Common myeloid progenitor, CD34-positive (primary cell): ENCODE data around the gene HELZ.

Source experiments
- CTCF ChIA-PET: fragments of 350-600 bp; sonication (Branson Sonifier 250); formaldehyde crosslinking; loops from one replicate; lab custom pipeline; 2021; ENCODE audit warnings: antibody characterized with exemption; lab: Charles Lee
- POLR2A ChIA-PET: fragments of 350-600 bp; sonication (Branson Sonifier 250); formaldehyde crosslinking; loops from one replicate; lab custom pipeline; 2021; ENCODE audit warnings: antibody characterized with exemption; lab: Charles Lee
- DNase-seq, 3 donors: peaks; one replicate each; pipeline versions ENCODE4 v3.0.0 to v3.0.0-alpha.2; 2013
- H3K27ac ChIP-seq, 2 experiments: 1 replicate in 1 of 2; 2 replicates in 1 of 2; pipeline ENCODE4 v1.7.0; 2013; ENCODE audit warnings: inconsistent platforms in 2 of 2, low read length in 2 of 2, mild to moderate bottlenecking in 2 of 2, low read depth in 1 of 2, moderate library complexity in 1 of 2; ENCODE audit not compliant: severe bottlenecking in 2 of 2, insufficient read depth in 1 of 2, poor library complexity in 1 of 2
- H3K27me3 ChIP-seq, 5 experiments: replicated peaks in 2 of 5; 1 replicate in 3 of 5; 2 replicates in 2 of 5; pipeline versions ENCODE4 v1.6.1 to v1.7.0; 2013; ENCODE audit warnings: low read length in 4 of 5, mild to moderate bottlenecking in 2 of 5, moderate library complexity in 2 of 5, inconsistent platforms in 1 of 5; ENCODE audit not compliant: insufficient read depth in 5 of 5, control insufficient read depth in 4 of 5
- H3K36me3 ChIP-seq, 4 experiments: 1 replicate in 2 of 4; 2 replicates in 2 of 4; pipeline versions ENCODE4 v1.6.1 to v1.7.0; 2013; ENCODE audit warnings: low read length in 3 of 4, control low read depth in 1 of 4, mild to moderate bottlenecking in 1 of 4; ENCODE audit not compliant: control insufficient read depth in 4 of 4, insufficient read depth in 4 of 4
- H3K4me1 ChIP-seq, 4 experiments: 1 replicate in 3 of 4; 2 replicates in 1 of 4; pipeline versions ENCODE4 v1.6.1 to v1.7.1; 2013; ENCODE audit warnings: low read length in 3 of 4, mild to moderate bottlenecking in 3 of 4, control low read depth in 1 of 4, inconsistent platforms in 1 of 4, moderate library complexity in 1 of 4; ENCODE audit not compliant: control insufficient read depth in 4 of 4, insufficient read depth in 4 of 4; ENCODE audit errors: control extremely low read depth in 1 of 4
- H3K4me3 ChIP-seq, 7 experiments: 1 replicate in 4 of 7; 2 replicates in 3 of 7; pipeline versions ENCODE4 v1.5.1 to v1.7.0; 2013; ENCODE audit warnings: mild to moderate bottlenecking in 7 of 7, low read length in 6 of 7, moderate library complexity in 6 of 7, inconsistent platforms in 2 of 7, low read depth in 2 of 7, control low read depth in 1 of 7; ENCODE audit not compliant: insufficient read depth in 4 of 7, control insufficient read depth in 1 of 7; ENCODE audit errors: extremely low read depth in 1 of 7
- H3K9me3 ChIP-seq, 5 experiments: 1 replicate in 4 of 5; 2 replicates in 1 of 5; pipeline versions ENCODE4 v1.6.1 to v1.7.1; 2013; ENCODE audit warnings: low read length in 4 of 5, mild to moderate bottlenecking in 2 of 5, inconsistent platforms in 1 of 5, low read depth in 1 of 5, moderate library complexity in 1 of 5; ENCODE audit not compliant: control insufficient read depth in 4 of 5, insufficient read depth in 2 of 5; ENCODE audit errors: control extremely low read depth in 1 of 5
- WGBS: methylation state at CpG from one replicate; pipeline ENCODE4 v1.1.5; 2013; ENCODE audit not compliant: insufficient coverage; 5-methylcytosine and 5-hydroxymethylcytosine counted together

The HELZ gene

GRCh38 chr17:67137026-67137370 is 108.0 kb downstream of the HELZ start:
- ChIA-PET POLR2A (no interaction called here), CTCF (no interaction called here)
- H3K4me3 ChIP-seq, result no peak overlapping the region
- H3K9me3 ChIP-seq, result peaks cover 0 to under 1% (median 0%) of the 10 kb centered on the region in 5 experiments
- DNase-seq, result no peak
- peaks cover 0 to 18% (median 10%) of the 10 kb centered on the region in 4 experiments for H3K4me1 ChIP-seq
- 100% methylated on average over 3 of the region's 3 CpGs for WGBS
- H3K36me3 ChIP-seq, result peaks cover 7 to 54% (median 19%) of the 10 kb centered on the region in 4 experiments
- H3K27ac ChIP-seq, result no peak overlapping the region
- no peaks in the 10 kb centered on the region for H3K27me3 ChIP-seq

- ChIA-PET CTCF (interaction anchor here (1.1 kb wide), 1 partner anchor 22 kb away, joined by 3 read pairs; no protein-coding TSS in a partner anchor), POLR2A (no interaction called here)
- Histone ChIP-seq H3K4me1 (peaks cover 0 to 18% (median 10%) of the 10 kb centered on the region in 4 experiments), H3K27me3 (no peaks in the 10 kb centered on the region), H3K36me3 (peaks cover 7 to 53% (median 18%) of the 10 kb centered on the region in 4 experiments), H3K9me3 (no peaks in the 10 kb centered on the region), H3K27ac (no peak overlapping the region), H3K4me3 (no peak overlapping the region)
- 93% methylated on average over 2 of the region's 5 CpGs for WGBS
- no peak for DNase-seq
Measured at GRCh38 chr17:67136191-67137025, 108.6 kb downstream of the HELZ start.

- ChIA-PET CTCF (interaction anchor here (0.6 kb wide), 1 partner anchor 22 kb away, joined by 5 read pairs; no protein-coding TSS in a partner anchor), POLR2A (no interaction called here)
- no peaks in the 10 kb centered on the region for H3K9me3 ChIP-seq
- no peak overlapping the region for H3K27ac ChIP-seq
- no peak for DNase-seq
- peaks cover 5 to 42% (median 19%) of the 10 kb centered on the region in 4 experiments for H3K36me3 ChIP-seq
- H3K4me3 ChIP-seq, result no peak overlapping the region
- no peaks in the 10 kb centered on the region for H3K27me3 ChIP-seq
- peaks cover 0 to 2% (median under 1%) of the 10 kb centered on the region in 4 experiments for H3K4me1 ChIP-seq
Measured at GRCh38 chr17:67133161-67133560, 111.8 kb downstream of the HELZ start.

GRCh38 chr17:67132366-67132765 is 112.6 kb downstream of the HELZ start:
- no peak for DNase-seq
- WGBS, result 86% methylated on average over 1 of the region's 1 CpG
- peaks cover 0 to 2% (median 0%) of the 10 kb centered on the region in 4 experiments for H3K4me1 ChIP-seq
- ChIA-PET CTCF (no interaction called here), POLR2A (no interaction called here)
- H3K36me3 ChIP-seq, result peaks cover 5 to 37% (median 24%) of the 10 kb centered on the region in 4 experiments
- H3K9me3 ChIP-seq, result no peaks in the 10 kb centered on the region
- H3K4me3 ChIP-seq, result no peak overlapping the region
- H3K27me3 ChIP-seq, result no peaks in the 10 kb centered on the region
- H3K27ac ChIP-seq, result no peak overlapping the region

- Histone ChIP-seq H3K27me3 (no peaks in the 10 kb centered on the region), H3K9me3 (no peaks in the 10 kb centered on the region), H3K36me3 (peaks cover 0 to 22% (median 16%) of the 10 kb centered on the region in 4 experiments), H3K4me1 (peaks cover 0 to 5% (median 0%) of the 10 kb centered on the region in 4 experiments), H3K27ac (no peak overlapping the region), H3K4me3 (no peak overlapping the region)
- ChIA-PET CTCF (no interaction called here), POLR2A (no interaction called here)
- DNase-seq, result no peak
- 100% methylated on average over 4 of the region's 4 CpGs for WGBS
Measured at GRCh38 chr17:67130768-67131167, 114.2 kb downstream of the HELZ start.

- no CpG with 5 or more reads among the region's 3 CpGs for WGBS
- Histone ChIP-seq H3K36me3 (peaks cover 2 to 19% (median 14%) of the 10 kb centered on the region in 4 experiments), H3K27me3 (no peaks in the 10 kb centered on the region), H3K9me3 (no peaks in the 10 kb centered on the region), H3K4me1 (peaks cover 0 to 10% (median 0%) of the 10 kb centered on the region in 4 experiments), H3K27ac (no peak overlapping the region), H3K4me3 (no peak overlapping the region)
- ChIA-PET POLR2A (no interaction called here), CTCF (no interaction called here)
- no peak for DNase-seq
Measured at GRCh38 chr17:67129283-67129682, 115.7 kb downstream of the HELZ start.

GRCh38 chr17:67128700-67129099 is 116.3 kb downstream of the HELZ start:
- H3K9me3 ChIP-seq, result no peaks in the 10 kb centered on the region
- peaks cover 0 to 10% (median 0%) of the 10 kb centered on the region in 4 experiments for H3K4me1 ChIP-seq
- POLR2A ChIA-PET, result no interaction called here
- CTCF ChIA-PET, result no interaction called here
- H3K36me3 ChIP-seq, result peaks cover 2 to 19% (median 13%) of the 10 kb centered on the region in 4 experiments
- 100% methylated on average over 2 of the region's 3 CpGs for WGBS
- no peak for DNase-seq
- no peaks in the 10 kb centered on the region for H3K27me3 ChIP-seq
- H3K27ac ChIP-seq, result no peak overlapping the region
- no peak overlapping the region for H3K4me3 ChIP-seq
